A673 (cell line): ENCODE results near the gene IGF1R.

Experiments
- EZH2 ChIP-seq: fragments of 200-600 bp; sonication (generic); IDR thresholded peaks from 2 replicates; pipeline ENCODE4 v1.6.1; 2017; ENCODE audit warnings: borderline replicate concordance, low read depth, mild to moderate bottlenecking, mixed read lengths, antibody characterized with exemption, low read length; ENCODE audit not compliant: poor library complexity, severe bottlenecking
- TF ChIP-seq, protein P1 (sequence below): fragments of 300-800, 200-600 bp; sonication (generic); conservative IDR thresholded peaks from 2 replicates; pipeline ENCODE4 v1.5.1; 2017; ENCODE audit warnings: low read depth, mild to moderate bottlenecking, antibody characterized with exemption, low read length, moderate library complexity, mixed read lengths

DNA sequence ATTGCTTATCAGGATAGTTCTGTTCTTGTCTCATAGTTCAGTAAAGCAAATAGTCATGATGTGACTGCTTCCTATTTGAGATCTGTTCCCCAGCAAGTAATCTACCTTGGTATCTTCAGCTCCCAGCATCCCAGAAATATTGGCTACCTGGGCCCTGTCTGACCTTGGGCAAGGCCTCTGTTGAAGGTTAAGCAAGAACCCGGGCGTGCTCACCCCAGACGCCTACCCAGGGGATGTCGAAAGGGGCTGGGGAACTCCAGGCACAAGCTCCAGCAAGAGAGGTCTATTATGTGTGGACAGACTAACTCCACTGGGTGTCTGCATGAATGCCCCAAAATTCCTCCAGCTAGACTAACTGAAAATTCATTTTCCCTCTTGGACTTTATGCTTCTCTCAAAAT, 37.3 kb upstream of the IGF1R start:
- TF ChIP-seq, protein P1, sequence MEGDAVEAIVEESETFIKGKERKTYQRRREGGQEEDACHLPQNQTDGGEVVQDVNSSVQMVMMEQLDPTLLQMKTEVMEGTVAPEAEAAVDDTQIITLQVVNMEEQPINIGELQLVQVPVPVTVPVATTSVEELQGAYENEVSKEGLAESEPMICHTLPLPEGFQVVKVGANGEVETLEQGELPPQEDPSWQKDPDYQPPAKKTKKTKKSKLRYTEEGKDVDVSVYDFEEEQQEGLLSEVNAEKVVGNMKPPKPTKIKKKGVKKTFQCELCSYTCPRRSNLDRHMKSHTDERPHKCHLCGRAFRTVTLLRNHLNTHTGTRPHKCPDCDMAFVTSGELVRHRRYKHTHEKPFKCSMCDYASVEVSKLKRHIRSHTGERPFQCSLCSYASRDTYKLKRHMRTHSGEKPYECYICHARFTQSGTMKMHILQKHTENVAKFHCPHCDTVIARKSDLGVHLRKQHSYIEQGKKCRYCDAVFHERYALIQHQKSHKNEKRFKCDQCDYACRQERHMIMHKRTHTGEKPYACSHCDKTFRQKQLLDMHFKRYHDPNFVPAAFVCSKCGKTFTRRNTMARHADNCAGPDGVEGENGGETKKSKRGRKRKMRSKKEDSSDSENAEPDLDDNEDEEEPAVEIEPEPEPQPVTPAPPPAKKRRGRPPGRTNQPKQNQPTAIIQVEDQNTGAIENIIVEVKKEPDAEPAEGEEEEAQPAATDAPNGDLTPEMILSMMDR, result no peak
- no peak for TF ChIP-seq EZH2
